ENCODE data around the gene FAM72A.
"Not testable (repeated sequence)": the region's sequence is repeated elsewhere in the genome, so short reads cannot be mapped to it uniquely, and the experiment has no call there.

The FAM72A gene

GRCh38 chr1:206176114-206176502, 26.5 kb downstream of the FAM72A start:
- DNase-seq (ENCODE audit: low read depth, low spot score); H3K27me3 ChIP-seq (ENCODE audit: insufficient read depth, insufficient read length); H3K9me3 ChIP-seq (ENCODE audit: insufficient read depth, low read length); H3K4me1 ChIP-seq (ENCODE audit: insufficient read depth, insufficient read length); H3K4me3 ChIP-seq (ENCODE audit: insufficient read length, low read depth); H3K9ac ChIP-seq (ENCODE audit: insufficient read length, low read depth); H3K36me3 ChIP-seq (ENCODE audit: insufficient read depth, insufficient read length, low read length): not testable (repeated sequence)

GRCh38 chr1:206175459-206176113, 27.1 kb downstream of the FAM72A start:
- not testable (repeated sequence) for H3K4me1 ChIP-seq (ENCODE audit: insufficient read depth, insufficient read length); H3K9me3 ChIP-seq (ENCODE audit: insufficient read depth, low read length); DNase-seq (ENCODE audit: low read depth, low spot score); H3K27me3 ChIP-seq (ENCODE audit: insufficient read depth, insufficient read length); H3K36me3 ChIP-seq (ENCODE audit: insufficient read depth, insufficient read length, low read length); H3K4me3 ChIP-seq (ENCODE audit: insufficient read length, low read depth); H3K9ac ChIP-seq (ENCODE audit: insufficient read length, low read depth)

- not testable (repeated sequence) for H3K9me3 ChIP-seq (ENCODE audit: insufficient read depth, low read length); H3K9ac ChIP-seq (ENCODE audit: insufficient read length, low read depth); DNase-seq (ENCODE audit: low read depth, low spot score); H3K4me1 ChIP-seq (ENCODE audit: insufficient read depth, insufficient read length); H3K4me3 ChIP-seq (ENCODE audit: insufficient read length, low read depth); H3K27me3 ChIP-seq (ENCODE audit: insufficient read depth, insufficient read length); H3K36me3 ChIP-seq (ENCODE audit: insufficient read depth, insufficient read length, low read length)
Observed at GRCh38 chr1:206174182-206174868, 28.3 kb downstream of the FAM72A start.

- not testable (repeated sequence) for H3K36me3 ChIP-seq (ENCODE audit: insufficient read depth, insufficient read length, low read length); H3K9ac ChIP-seq (ENCODE audit: insufficient read length, low read depth); H3K9me3 ChIP-seq (ENCODE audit: insufficient read depth, low read length); DNase-seq (ENCODE audit: low read depth, low spot score); H3K27me3 ChIP-seq (ENCODE audit: insufficient read depth, insufficient read length); H3K4me1 ChIP-seq (ENCODE audit: insufficient read depth, insufficient read length); H3K4me3 ChIP-seq (ENCODE audit: insufficient read length, low read depth)
Observed at GRCh38 chr1:206173110-206173719, 29.4 kb downstream of the FAM72A start.

GRCh38 chr1:206169794-206170193, 32.8 kb downstream of the FAM72A start:
- DNase-seq (ENCODE audit: low read depth, low spot score); H3K4me1 ChIP-seq (ENCODE audit: insufficient read depth, insufficient read length); H3K9ac ChIP-seq (ENCODE audit: insufficient read length, low read depth); H3K27me3 ChIP-seq (ENCODE audit: insufficient read depth, insufficient read length); H3K36me3 ChIP-seq (ENCODE audit: insufficient read depth, insufficient read length, low read length); H3K4me3 ChIP-seq (ENCODE audit: insufficient read length, low read depth); H3K9me3 ChIP-seq (ENCODE audit: insufficient read depth, low read length): not testable (repeated sequence)

- H3K9ac ChIP-seq (ENCODE audit: insufficient read length, low read depth); H3K36me3 ChIP-seq (ENCODE audit: insufficient read depth, insufficient read length, low read length); H3K4me3 ChIP-seq (ENCODE audit: insufficient read length, low read depth); H3K9me3 ChIP-seq (ENCODE audit: insufficient read depth, low read length); DNase-seq (ENCODE audit: low read depth, low spot score); H3K4me1 ChIP-seq (ENCODE audit: insufficient read depth, insufficient read length); H3K27me3 ChIP-seq (ENCODE audit: insufficient read depth, insufficient read length): not testable (repeated sequence)
Observed at GRCh38 chr1:206167350-206168029, 35.1 kb downstream of the FAM72A start.

GRCh38 chr1:206145771-206146290, 56.8 kb downstream of the FAM72A start:
- no peak for DNase-seq (ENCODE audit: low read depth, low spot score)
- peaks cover 3% of the 10 kb centered on the region for H3K4me1 ChIP-seq (ENCODE audit: insufficient read depth, insufficient read length)
- H3K27me3 ChIP-seq (ENCODE audit: insufficient read depth, insufficient read length) = no peaks in the 10 kb centered on the region
- H3K9me3 ChIP-seq (ENCODE audit: insufficient read depth, low read length) = no peaks in the 10 kb centered on the region
- no peaks in the 10 kb centered on the region for H3K36me3 ChIP-seq (ENCODE audit: insufficient read depth, insufficient read length, low read length)
- no peak overlapping the region for H3K4me3 ChIP-seq (ENCODE audit: insufficient read length, low read depth)
- TF ChIP-seq SUZ12 (IDR thresholded peaks at IDR 0.05; ENCODE audit: extremely low read depth, insufficient read depth, insufficient read length) = no peak
- no peak for TF ChIP-seq ZNF274 (IDR thresholded peaks at IDR 0.05; ENCODE audit: low read depth, low read length)
- no peak for TF ChIP-seq YY1 (IDR thresholded peaks at IDR 0.05; ENCODE audit: insufficient read depth, insufficient read length)
- no peak overlapping the region for H3K9ac ChIP-seq (ENCODE audit: insufficient read length, low read depth)

- DNase-seq (ENCODE audit: low read depth, low spot score) = no peak
- no peaks in the 10 kb centered on the region for H3K36me3 ChIP-seq (ENCODE audit: insufficient read depth, insufficient read length, low read length)
- no peak overlapping the region for H3K9ac ChIP-seq (ENCODE audit: insufficient read length, low read depth)
- peaks cover 3% of the 10 kb centered on the region for H3K4me1 ChIP-seq (ENCODE audit: insufficient read depth, insufficient read length)
- H3K27me3 ChIP-seq (ENCODE audit: insufficient read depth, insufficient read length) = no peaks in the 10 kb centered on the region
- TF ChIP-seq SUZ12 (IDR thresholded peaks at IDR 0.05; ENCODE audit: extremely low read depth, insufficient read depth, insufficient read length) (no peak), ZNF274 (IDR thresholded peaks at IDR 0.05; ENCODE audit: low read depth, low read length) (no peak), YY1 (IDR thresholded peaks at IDR 0.05; ENCODE audit: insufficient read depth, insufficient read length) (no peak)
- no peak overlapping the region for H3K4me3 ChIP-seq (ENCODE audit: insufficient read length, low read depth)
- no peaks in the 10 kb centered on the region for H3K9me3 ChIP-seq (ENCODE audit: insufficient read depth, low read length)
Observed at GRCh38 chr1:206144605-206145004, 58.0 kb downstream of the FAM72A start.
